Testis (tissue), 3 donors: ENCODE data around the gene CSMD2. TPM values are rescaled to one million over a fixed set of nuclear protein-coding genes. Genes with fewer than 3 reads are reported as not detected.

Source experiments
- DNase-seq: peaks from one replicate; pipeline ENCODE4 v3.0.0-alpha.2; 2019
- H3K27ac ChIP-seq, 2 donors: fragments of 200-600 bp; sonication (generic); one replicate each; pipeline ENCODE4 v1.5.1; 2019
- H3K27me3 ChIP-seq: fragments of 200-600 bp; sonication (generic); one replicate; pipeline ENCODE4 v1.5.1; 2019
- H3K36me3 ChIP-seq: fragments of 200-600 bp; sonication (generic); one replicate; pipeline ENCODE4 v1.5.1; 2017; ENCODE audit warnings: low read depth; ENCODE audit errors: missing control alignments
- H3K4me1 ChIP-seq: fragments of 200-600 bp; sonication (generic); one replicate; pipeline ENCODE4 v1.5.1; 2019
- H3K4me3 ChIP-seq, 2 donors: fragments of 200-600 bp; sonication (generic); one replicate each; pipeline ENCODE4 v1.5.1; 2017 to 2019
- H3K9me3 ChIP-seq: fragments of 200-600 bp; sonication (generic); one replicate; pipeline ENCODE4 v1.5.1; 2017
- CTCF ChIP-seq, 3 experiments: fragments of 450-650 bp in 2 of 3; fragments of 200-600 bp in 1 of 3; sonication (generic) in 1 of 3; IDR thresholded peaks; one replicate each; pipeline ENCODE4 v1.5.1; 2016 to 2019; ENCODE audit warnings: antibody characterized with exemption in 3 of 3, mild to moderate bottlenecking in 2 of 3, moderate library complexity in 1 of 3
- POLR2A ChIP-seq: fragments of 450-650 bp; IDR thresholded peaks from one replicate; pipeline ENCODE4 v1.6.1; 2017; ENCODE audit warnings: antibody characterized with exemption, mild to moderate bottlenecking, moderate library complexity
- WGBS, 2 donors: methylation state at CpG; one replicate each; pipeline ENCODE4 v1.1.5; 2018; 5-methylcytosine and 5-hydroxymethylcytosine counted together
- intact Hi-C: fragments of 100-400 bp; cut with DNase I; formaldehyde crosslinking; loops from one replicate; pipeline ENCODE4 v1.15.1; 2023; ENCODE audit warnings: low total_unique reads
- polyA plus RNA-seq: library from polyadenylated mRNA; stranded (reverse); fragments of 350-450 nt; fragmentation: Illumina TruSeq; extraction: RNeasy Lipid Tissue Mini Kit (QIAGEN cat#74804); gene quantifications from one replicate; pipeline ENCODE4 v1.2.3, GENCODE V29; 2014; ENCODE audit warnings: low read depth, low replicate concordance; ENCODE audit not compliant: insufficient read depth
- total RNA-seq, 2 donors: library from RNA; depleted of rRNA; stranded (reverse); fragments of >200 nt; gene quantifications; one replicate each; pipeline ENCODE4 v1.2.3, GENCODE V29; 2016

CSMD2 gene
- total and polyA plus RNA-seq, 3 donors from 2014 or later, result 1.2 to 3.8 (median 2.7) TPM

GRCh38 chr1:33846861-33847260 is 318.2 kb downstream of the CSMD2 start:
- Histone ChIP-seq H3K4me1 (no peaks in the 10 kb centered on the region), H3K36me3 (no peaks in the 10 kb centered on the region), H3K4me3 (no peak overlapping the region), H3K27ac (no peak overlapping the region), H3K9me3 (no peaks in the 10 kb centered on the region), H3K27me3 (no peaks in the 10 kb centered on the region)
- intact Hi-C loops, result no loop called here
- TF ChIP-seq POLR2A (no peak), CTCF (IDR thresholded peaks at IDR 0.05) (no peak)
- 96% methylated on average over 8 of the region's 8 CpGs for WGBS, 2 donors
- DNase-seq, result no peak

- 83 to 94% methylated on average over 5 of the region's 5 CpGs for WGBS, 2 donors
- DNase-seq, result no peak
- Histone ChIP-seq H3K27me3 (no peaks in the 10 kb centered on the region), H3K36me3 (no peaks in the 10 kb centered on the region), H3K9me3 (no peaks in the 10 kb centered on the region), H3K4me3 (no peak overlapping the region), H3K27ac (no peak overlapping the region), H3K4me1 (no peaks in the 10 kb centered on the region)
- intact Hi-C loops, result no loop called here
- TF ChIP-seq POLR2A, result no peak
- TF ChIP-seq CTCF (IDR thresholded peaks at IDR 0.05), result no peak
Measured at GRCh38 chr1:33844166-33844565, 320.9 kb downstream of the CSMD2 start.

GRCh38 chr1:33842348-33842747 is 322.7 kb downstream of the CSMD2 start:
- no peak overlapping the region for H3K27ac ChIP-seq
- H3K36me3 ChIP-seq, result no peaks in the 10 kb centered on the region
- no peak for TF ChIP-seq CTCF (IDR thresholded peaks at IDR 0.05)
- no peak for TF ChIP-seq POLR2A
- no peak for DNase-seq
- no peaks in the 10 kb centered on the region for H3K27me3 ChIP-seq
- intact Hi-C loops, result no loop called here
- WGBS, 2 donors, result 85 to 90% methylated on average over 5 of the region's 5 CpGs
- H3K9me3 ChIP-seq, result no peaks in the 10 kb centered on the region
- no peak overlapping the region for H3K4me3 ChIP-seq
- H3K4me1 ChIP-seq, result no peaks in the 10 kb centered on the region

- no peak overlapping the region for H3K4me3 ChIP-seq
- intact Hi-C loops, result no loop called here
- no peaks in the 10 kb centered on the region for H3K9me3 ChIP-seq
- TF ChIP-seq CTCF (IDR thresholded peaks at IDR 0.05) (no peak), POLR2A (no peak)
- no peaks in the 10 kb centered on the region for H3K27me3 ChIP-seq
- H3K27ac ChIP-seq, result no peak overlapping the region
- WGBS, 2 donors, result 88 to 91% methylated on average over 1 of the region's 1 CpG
- H3K36me3 ChIP-seq, result no peaks in the 10 kb centered on the region
- no peaks in the 10 kb centered on the region for H3K4me1 ChIP-seq
- no peak for DNase-seq
Measured at GRCh38 chr1:33841494-33841893, 323.5 kb downstream of the CSMD2 start.

GRCh38 chr1:33837635-33838034 is 327.4 kb downstream of the CSMD2 start:
- no peak overlapping the region for H3K4me3 ChIP-seq
- no peaks in the 10 kb centered on the region for H3K9me3 ChIP-seq
- H3K27me3 ChIP-seq, result no peaks in the 10 kb centered on the region
- DNase-seq, result no peak
- H3K4me1 ChIP-seq, result no peaks in the 10 kb centered on the region
- intact Hi-C loops, result no loop called here
- H3K36me3 ChIP-seq, result no peaks in the 10 kb centered on the region
- no peak overlapping the region for H3K27ac ChIP-seq
- TF ChIP-seq CTCF (IDR thresholded peaks at IDR 0.05), result no peak
- WGBS, 2 donors, result 89 to 92% methylated on average over 3 of the region's 3 CpGs
